ENCODE results near the gene RSPH3. TPM values are rescaled to one million over a fixed set of nuclear protein-coding genes. Genes with fewer than 3 reads are reported as not detected.

Gene RSPH3
- polyA plus RNA-seq, 1 of the 3 experiments (the other 2 are of a cell fraction) = 2.1 TPM

DNA sequence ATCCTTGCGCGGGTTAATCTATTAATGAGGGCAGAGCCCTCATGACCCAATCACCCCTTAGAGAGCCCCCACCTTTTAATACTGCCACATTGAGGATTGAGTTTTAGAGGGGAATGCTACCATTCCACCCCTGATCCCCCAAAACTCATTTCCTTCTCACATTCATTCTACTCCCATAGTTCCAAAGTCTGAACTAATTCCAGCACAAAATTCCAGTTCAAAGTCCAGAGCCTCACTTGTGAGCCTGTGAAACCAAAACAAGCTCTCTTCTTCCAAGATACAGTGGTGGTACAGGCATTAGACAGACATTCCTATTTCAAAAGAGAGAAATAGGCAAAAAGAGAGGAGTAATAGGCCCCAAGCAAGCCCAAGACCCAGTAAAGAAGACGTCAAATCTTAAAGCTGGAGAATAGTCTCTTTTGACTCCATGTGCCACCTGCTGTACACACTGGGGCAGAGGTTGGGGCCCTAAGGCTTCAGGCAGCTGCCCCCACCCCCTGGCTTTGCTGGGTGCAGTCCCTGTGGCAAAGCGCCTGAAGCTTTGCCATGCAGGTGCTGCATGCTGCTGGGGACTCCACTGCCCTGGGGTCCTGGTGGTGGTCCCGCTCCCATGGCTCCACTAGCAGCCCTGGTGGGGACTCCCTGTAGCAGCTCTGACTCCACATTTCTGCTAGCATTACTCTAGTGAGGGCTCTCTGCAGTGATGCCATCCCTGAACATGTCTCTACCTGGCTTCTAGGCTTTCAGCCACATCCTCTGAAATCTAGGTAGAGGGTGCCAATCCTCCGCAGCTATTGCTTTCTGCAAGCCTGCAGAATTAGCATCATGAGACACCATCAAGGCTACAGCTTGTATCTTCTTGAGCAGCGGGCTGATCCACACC lies 41.3 kb downstream of the RSPH3 start:
- Histone ChIP-seq H3K4me3 (ENCODE audit: low read depth in 2 of 2, low read length in 1 of 2) (no peak overlapping the region), H2AFZ (ENCODE audit: low read depth) (no peak overlapping the region), H3K27me3 (ENCODE audit: insufficient read depth) (no peaks in the 10 kb centered on the region), H4K20me1 (ENCODE audit: insufficient read depth) (no peaks in the 10 kb centered on the region), H3K9ac (no peak overlapping the region), H3K9me2 (no peaks in the 10 kb centered on the region), H3K27ac (ENCODE audit: low read depth in 2 of 2, low read length in 1 of 2) (no peak overlapping the region), H3K79me2 (ENCODE audit: insufficient read depth) (no peaks in the 10 kb centered on the region), H3F3A (replicated peaks; ENCODE audit: insufficient read depth) (no peaks in the 10 kb centered on the region), H3K4me1 (ENCODE audit: control insufficient read depth in 1 of 2, insufficient read depth in 2 of 2, low read depth in 1 of 2, low read length in 1 of 2) (no peaks in the 10 kb centered on the region; a peak in 1 of 4 replicates), H3K9me3 (no peaks in the 10 kb centered on the region), H3K4me2 (no peak overlapping the region), H3K36me3 (replicated peaks in 1 of 2; ENCODE audit: control insufficient read depth in 1 of 2, insufficient read depth in 2 of 2, low read length in 1 of 2) (no peaks in the 10 kb centered on the region)
- ChIA-PET POLR2A (no interaction called here), CTCF (interaction anchor here (2.1 to 5.0 kb wide), 3 partner anchors 14 to 255 kb away, joined by 5 to 21 read pairs (median 11); no protein-coding TSS in a partner anchor)
- TF ChIP-seq TEAD4 (IDR thresholded peaks at IDR 0.05; ENCODE audit: borderline replicate concordance, insufficient read depth) = no peak
- WGBS (ENCODE audit: low lambda C conversion rate) = 80% methylated on average over 5 of the region's 7 CpGs
- no peak for DNase-seq

DNA sequence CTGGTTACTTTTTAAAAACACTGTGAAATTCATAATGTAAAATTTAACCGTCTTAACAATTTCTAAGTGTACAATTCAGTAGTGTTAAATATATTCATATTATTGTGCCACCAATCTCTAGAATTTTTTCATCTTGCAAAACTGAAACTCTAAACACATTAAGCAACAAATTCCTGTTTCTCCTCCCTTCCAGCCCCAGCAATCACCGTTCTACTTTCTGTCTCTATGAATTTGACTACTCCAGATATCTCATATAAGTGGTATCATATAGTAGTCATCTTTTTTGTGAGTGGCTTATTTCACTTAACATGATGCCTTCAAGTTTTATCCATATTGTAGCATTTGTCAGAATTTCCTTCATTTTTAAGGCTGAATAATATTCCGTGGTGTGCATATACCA lies 44.7 kb downstream of the RSPH3 start:
- 93% methylated on average over 3 of the region's 3 CpGs for WGBS (ENCODE audit: low lambda C conversion rate)
- no peaks in the 10 kb centered on the region for H3K9me2 ChIP-seq
- TF ChIP-seq, protein P1, sequence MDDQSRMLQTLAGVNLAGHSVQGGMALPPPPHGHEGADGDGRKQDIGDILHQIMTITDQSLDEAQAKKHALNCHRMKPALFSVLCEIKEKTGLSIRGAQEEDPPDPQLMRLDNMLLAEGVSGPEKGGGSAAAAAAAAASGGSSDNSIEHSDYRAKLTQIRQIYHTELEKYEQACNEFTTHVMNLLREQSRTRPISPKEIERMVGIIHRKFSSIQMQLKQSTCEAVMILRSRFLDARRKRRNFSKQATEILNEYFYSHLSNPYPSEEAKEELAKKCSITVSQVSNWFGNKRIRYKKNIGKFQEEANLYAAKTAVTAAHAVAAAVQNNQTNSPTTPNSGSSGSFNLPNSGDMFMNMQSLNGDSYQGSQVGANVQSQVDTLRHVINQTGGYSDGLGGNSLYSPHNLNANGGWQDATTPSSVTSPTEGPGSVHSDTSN (IDR thresholded peaks at IDR 0.05) = no peak
- no peak for TF ChIP-seq EP300 (IDR thresholded peaks at IDR 0.05; ENCODE audit: borderline replicate concordance in 1 of 2, low read depth in 1 of 2, low read length in 1 of 2)
- TF ChIP-seq, protein P2, sequence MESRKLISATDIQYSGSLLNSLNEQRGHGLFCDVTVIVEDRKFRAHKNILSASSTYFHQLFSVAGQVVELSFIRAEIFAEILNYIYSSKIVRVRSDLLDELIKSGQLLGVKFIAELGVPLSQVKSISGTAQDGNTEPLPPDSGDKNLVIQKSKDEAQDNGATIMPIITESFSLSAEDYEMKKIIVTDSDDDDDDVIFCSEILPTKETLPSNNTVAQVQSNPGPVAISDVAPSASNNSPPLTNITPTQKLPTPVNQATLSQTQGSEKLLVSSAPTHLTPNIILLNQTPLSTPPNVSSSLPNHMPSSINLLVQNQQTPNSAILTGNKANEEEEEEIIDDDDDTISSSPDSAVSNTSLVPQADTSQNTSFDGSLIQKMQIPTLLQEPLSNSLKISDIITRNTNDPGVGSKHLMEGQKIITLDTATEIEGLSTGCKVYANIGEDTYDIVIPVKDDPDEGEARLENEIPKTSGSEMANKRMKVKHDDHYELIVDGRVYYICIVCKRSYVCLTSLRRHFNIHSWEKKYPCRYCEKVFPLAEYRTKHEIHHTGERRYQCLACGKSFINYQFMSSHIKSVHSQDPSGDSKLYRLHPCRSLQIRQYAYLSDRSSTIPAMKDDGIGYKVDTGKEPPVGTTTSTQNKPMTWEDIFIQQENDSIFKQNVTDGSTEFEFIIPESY (IDR thresholded peaks at IDR 0.05; ENCODE audit: borderline replicate concordance, low read depth) = no peak
- no peak for TF ChIP-seq MXI1 (IDR thresholded peaks at IDR 0.05; ENCODE audit: low read depth, low read length)
- no peak for TF ChIP-seq CHD2 (IDR thresholded peaks at IDR 0.05; ENCODE audit: low read length, partially characterized antibody)
- no peak for TF ChIP-seq ELF1 (IDR thresholded peaks at IDR 0.05)
- no peak for TF ChIP-seq POLR2AphosphoS5 (IDR thresholded peaks at IDR 0.05; ENCODE audit: low read depth, low read length)
- TF ChIP-seq, protein P3, sequence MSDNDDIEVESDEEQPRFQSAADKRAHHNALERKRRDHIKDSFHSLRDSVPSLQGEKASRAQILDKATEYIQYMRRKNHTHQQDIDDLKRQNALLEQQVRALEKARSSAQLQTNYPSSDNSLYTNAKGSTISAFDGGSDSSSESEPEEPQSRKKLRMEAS (IDR thresholded peaks at IDR 0.05; ENCODE audit: low read depth) = no peak
- TF ChIP-seq, protein P4, sequence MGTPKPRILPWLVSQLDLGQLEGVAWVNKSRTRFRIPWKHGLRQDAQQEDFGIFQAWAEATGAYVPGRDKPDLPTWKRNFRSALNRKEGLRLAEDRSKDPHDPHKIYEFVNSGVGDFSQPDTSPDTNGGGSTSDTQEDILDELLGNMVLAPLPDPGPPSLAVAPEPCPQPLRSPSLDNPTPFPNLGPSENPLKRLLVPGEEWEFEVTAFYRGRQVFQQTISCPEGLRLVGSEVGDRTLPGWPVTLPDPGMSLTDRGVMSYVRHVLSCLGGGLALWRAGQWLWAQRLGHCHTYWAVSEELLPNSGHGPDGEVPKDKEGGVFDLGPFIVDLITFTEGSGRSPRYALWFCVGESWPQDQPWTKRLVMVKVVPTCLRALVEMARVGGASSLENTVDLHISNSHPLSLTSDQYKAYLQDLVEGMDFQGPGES (IDR thresholded peaks at IDR 0.05; ENCODE audit: low read depth, low read length) = no peak
- TF ChIP-seq, protein P5, sequence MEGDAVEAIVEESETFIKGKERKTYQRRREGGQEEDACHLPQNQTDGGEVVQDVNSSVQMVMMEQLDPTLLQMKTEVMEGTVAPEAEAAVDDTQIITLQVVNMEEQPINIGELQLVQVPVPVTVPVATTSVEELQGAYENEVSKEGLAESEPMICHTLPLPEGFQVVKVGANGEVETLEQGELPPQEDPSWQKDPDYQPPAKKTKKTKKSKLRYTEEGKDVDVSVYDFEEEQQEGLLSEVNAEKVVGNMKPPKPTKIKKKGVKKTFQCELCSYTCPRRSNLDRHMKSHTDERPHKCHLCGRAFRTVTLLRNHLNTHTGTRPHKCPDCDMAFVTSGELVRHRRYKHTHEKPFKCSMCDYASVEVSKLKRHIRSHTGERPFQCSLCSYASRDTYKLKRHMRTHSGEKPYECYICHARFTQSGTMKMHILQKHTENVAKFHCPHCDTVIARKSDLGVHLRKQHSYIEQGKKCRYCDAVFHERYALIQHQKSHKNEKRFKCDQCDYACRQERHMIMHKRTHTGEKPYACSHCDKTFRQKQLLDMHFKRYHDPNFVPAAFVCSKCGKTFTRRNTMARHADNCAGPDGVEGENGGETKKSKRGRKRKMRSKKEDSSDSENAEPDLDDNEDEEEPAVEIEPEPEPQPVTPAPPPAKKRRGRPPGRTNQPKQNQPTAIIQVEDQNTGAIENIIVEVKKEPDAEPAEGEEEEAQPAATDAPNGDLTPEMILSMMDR (IDR thresholded peaks at IDR 0.05) = no peak
- TF ChIP-seq YY1 (IDR thresholded peaks at IDR 0.05; ENCODE audit: low read depth) = no peak
- no peak for TF ChIP-seq GABPA (IDR thresholded peaks at IDR 0.05; ENCODE audit: low read depth)
- H3K4me3 ChIP-seq (ENCODE audit: low read depth in 2 of 2, low read length in 1 of 2) = no peak overlapping the region
- DNase-seq = no peak
- no peak overlapping the region for H3K27ac ChIP-seq (ENCODE audit: low read depth in 2 of 2, low read length in 1 of 2)
- POLR2A ChIA-PET = no interaction called here
- no peaks in the 10 kb centered on the region for H4K20me1 ChIP-seq (ENCODE audit: insufficient read depth)
- H3K4me2 ChIP-seq = no peak overlapping the region
- no peaks in the 10 kb centered on the region for H3K36me3 ChIP-seq (replicated peaks in 1 of 2; ENCODE audit: control insufficient read depth in 1 of 2, insufficient read depth in 2 of 2, low read length in 1 of 2)
- CTCF ChIA-PET = interaction anchor here (1.1 kb wide), 1 partner anchor 734 kb away, joined by 4 read pairs; no protein-coding TSS in a partner anchor
- H3K9ac ChIP-seq = no peak overlapping the region
- H3F3A ChIP-seq (replicated peaks; ENCODE audit: insufficient read depth) = no peaks in the 10 kb centered on the region
- H3K79me2 ChIP-seq (ENCODE audit: insufficient read depth) = no peaks in the 10 kb centered on the region
- no peak overlapping the region for H2AFZ ChIP-seq (ENCODE audit: low read depth)
- H3K9me3 ChIP-seq = no peaks in the 10 kb centered on the region
- H3K27me3 ChIP-seq (ENCODE audit: insufficient read depth) = no peaks in the 10 kb centered on the region
- no peaks in the 10 kb centered on the region for H3K4me1 ChIP-seq (ENCODE audit: control insufficient read depth in 1 of 2, insufficient read depth in 2 of 2, low read depth in 1 of 2, low read length in 1 of 2)

Data from SK-N-SH (cell line).